A549 (cell line): ENCODE results near the gene IRF1. TPM values are rescaled to one million over a fixed set of nuclear protein-coding genes. Genes with fewer than 3 reads are reported as not detected.

Experiments used
- ATAC-seq, 2 experiments: fragments of 200-7000 bp in 1 of 2; fragments of >200 bp in 1 of 2; cut with Nextera tagmentation in 1 of 2; cut with Tn5 transposase in 1 of 2; 3 replicates each; pipeline versions ENCODE4 v1.8.0 to v1.9.1; 2018 to 2020; ENCODE audit warnings: mild to moderate bottlenecking in 1 of 2, moderate library complexity in 1 of 2
- CTCF ChIA-PET: fragments of 300-600 bp; sonication (Branson Sonifier 250); formaldehyde crosslinking; extraction: SDS; loops from one replicate; lab custom pipeline; 2021; ENCODE audit warnings: antibody characterized with exemption, inconsistent platforms; lab: Yijun Ruan, JAX
- POLR2A ChIA-PET: fragments of 350-600 bp; formaldehyde crosslinking; extraction: SDS; loops from one replicate; lab custom pipeline; 2021; ENCODE audit warnings: antibody characterized with exemption, inconsistent platforms; lab: Yijun Ruan, JAX
- DNase-seq, 2 experiments: peaks; one replicate each; pipeline versions ENCODE4 v3.0.0 to v3.0.0-alpha.2; 2011 to 2016; ENCODE audit warnings: low read depth in 1 of 2, low spot score in 1 of 2
- FAIRE-seq: peaks from 2 replicates; lab custom pipeline; 2011; peaks lifted over from hg19 to GRCh38; lab: Jason Lieb, UNC
- H3K27ac ChIP-seq, 2 experiments: fragments of >200 bp; sonication (Bioruptor Twin); formaldehyde crosslinking; 3 replicates each; pipeline ENCODE4 v1.5.1; 2016 to 2017
- H3K4me1 ChIP-seq: fragments of >200 bp; sonication (Bioruptor Twin); formaldehyde crosslinking; 3 replicates; pipeline ENCODE4 v1.6.1; 2016
- H3K4me2 ChIP-seq: fragments of >200 bp; sonication (Bioruptor Twin); formaldehyde crosslinking; 3 replicates; pipeline ENCODE4 v1.6.1; 2016
- H3K4me3 ChIP-seq: fragments of >200 bp; sonication (Bioruptor Twin); formaldehyde crosslinking; 3 replicates; pipeline ENCODE4 v1.5.1; 2016
- H3K9me3 ChIP-seq: fragments of >200 bp; sonication (Bioruptor Twin); formaldehyde crosslinking; 3 replicates; pipeline ENCODE4 v1.6.1; 2016
- CEBPB ChIP-seq, 2 experiments: fragments of >200 bp in 1 of 2; sonication (Bioruptor Twin) in 1 of 2; formaldehyde crosslinking in 1 of 2; IDR thresholded peaks; 2 replicates each; pipeline ENCODE4 v1.6.1; 2012 to 2016
- CHD2 ChIP-seq: fragments of 150-350 bp; IDR thresholded peaks from 2 replicates; pipeline ENCODE4 v1.6.1; 2014; ENCODE audit warnings: low read length; ENCODE audit not compliant: partially characterized antibody
- EHF ChIP-seq: fragments of 250-450 bp; sonication (Bioruptor Pico); IDR thresholded peaks from 2 replicates; pipeline ENCODE4 v1.5.0; 2020; ENCODE audit warnings: mild to moderate bottlenecking
- FOSL2 ChIP-seq, 2 experiments: fragments of 450-650 bp in 1 of 2; fragments of >200 bp in 1 of 2; sonication (Bioruptor Twin) in 1 of 2; formaldehyde crosslinking; IDR thresholded peaks; 2 replicates each; pipeline versions ENCODE4 v1.5.0 to v1.6.1; 2016 to 2020; ENCODE audit warnings: mild to moderate bottlenecking in 1 of 2, moderate library complexity in 1 of 2
- GATA3 ChIP-seq: IDR thresholded peaks from 2 replicates; pipeline ENCODE4 v1.6.1; 2012; ENCODE audit warnings: borderline replicate concordance
- HOXB13 ChIP-seq: fragments of 250-450 bp; sonication (Bioruptor Pico); IDR thresholded peaks from 2 replicates; pipeline ENCODE4 v1.5.0; 2020; ENCODE audit warnings: low read depth, mild to moderate bottlenecking, moderate library complexity
- JUN ChIP-seq, 2 experiments: fragments of >200 bp; sonication (Bioruptor Twin); formaldehyde crosslinking; IDR thresholded peaks; 2 replicates in 1 of 2; 3 replicates in 1 of 2; pipeline ENCODE4 v1.6.1; 2016 to 2017
- POLR2AphosphoS2 ChIP-seq: conservative IDR thresholded peaks from 2 replicates; pipeline ENCODE4 v1.6.1; 2012; ENCODE audit warnings: low read length, improper control_type of control experiment, inconsistent platforms
- RCOR1 ChIP-seq: fragments of 150-350 bp; IDR thresholded peaks from 2 replicates; pipeline ENCODE4 v1.6.1; 2014; ENCODE audit warnings: antibody characterized with exemption, low read length, low read depth
- WGBS: methylation state at CpG from one replicate; pipeline ENCODE4 v1.1.6; 2017; ENCODE audit errors: missing lambda C conversion rate; 5-methylcytosine and 5-hydroxymethylcytosine counted together
- polyA plus RNA-seq, 4 experiments: library from polyadenylated mRNA; depleted of rRNA in 3 of 4; stranded (reverse); fragments of >200 nt; fragmentation: RNase III in 1 of 4; extraction: RNeasy Plus Mini Kit Qiagen cat#74134 plus additional on column Dnase treatment in 1 of 4; gene quantifications; 2 replicates in 3 of 4; 3 replicates in 1 of 4; pipeline ENCODE4 v1.2.3, GENCODE V29; 2011 to 2017
- TF ChIP-seq, protein P1 (sequence below): fragments of >200 bp; sonication (Bioruptor Twin); formaldehyde crosslinking; IDR thresholded peaks from 3 replicates; pipeline ENCODE4 v1.6.1; 2016
- TF ChIP-seq, protein P2 (sequence below): fragments of >200 bp; sonication (Bioruptor Twin); formaldehyde crosslinking; IDR thresholded peaks from 3 replicates; pipeline ENCODE4 v1.5.1; 2016
- TF ChIP-seq, protein P3 (sequence below): IDR thresholded peaks from 2 replicates; pipeline ENCODE4 v1.6.1; 2012; ENCODE audit warnings: low read depth, borderline replicate concordance

IRF1 gene
- polyA plus RNA-seq, 2 of the 4 experiments (the other 2 are of a cell fraction), result 10.9 to 13.3 TPM

DNA sequence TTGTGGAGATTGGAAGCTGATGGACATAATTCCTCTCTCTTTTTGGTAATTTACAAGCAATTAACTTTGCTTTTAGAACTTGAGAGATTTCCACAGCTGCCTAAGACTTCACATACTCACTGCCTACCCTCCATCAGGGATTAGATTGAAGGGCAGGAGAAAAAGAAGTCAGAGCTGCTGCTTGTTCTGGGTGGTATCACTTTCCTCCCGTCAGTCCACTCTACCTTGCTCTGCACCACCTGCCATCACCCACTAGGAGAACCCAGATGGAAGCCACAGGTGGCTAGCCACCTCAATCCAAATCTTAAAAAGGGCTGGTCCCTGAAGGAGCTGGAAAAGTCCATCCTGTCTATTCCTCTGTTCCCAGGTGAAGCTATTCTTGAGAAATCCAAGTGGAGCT, 10.5 kb downstream of the IRF1 start:
- ChIA-PET POLR2A (interaction anchor here (1.1 to 3.7 kb wide), 3 partner anchors 9 to 17 kb away, joined by 4 to 32 read pairs (median 9); partner anchors contain the start of gene IRF1), CTCF (interaction anchor here (0.7 to 2.7 kb wide), 9 partner anchors 10 to 340 kb away, joined by 3 to 12 read pairs (median 8); partner anchors contain the start of gene IRF1)
- Histone ChIP-seq H3K27ac (no peak overlapping the region), H3K4me1 (peaks cover 10% of the 10 kb centered on the region), H3K4me3 (no peak overlapping the region), H3K9me3 (no peaks in the 10 kb centered on the region), H3K4me2 (no peak overlapping the region)
- no peak for DNase-seq
- 90% methylated on average over 1 of the region's 1 CpG for WGBS
- peak in 1 of 2 experiments; percentile 14; a peak in 2 of 6 replicates for ATAC-seq
- TF ChIP-seq CHD2 (no peak), JUN (IDR thresholded peaks at IDR 0.05) (no peak), HOXB13 (CRISPR knock-in tag) (no peak), FOSL2 (IDR thresholded peaks at IDR 0.05) (no peak), FOSL2 (CRISPR knock-in tag; IDR thresholded peaks at IDR 0.05) (no peak)
- no peak for FAIRE-seq

DNA sequence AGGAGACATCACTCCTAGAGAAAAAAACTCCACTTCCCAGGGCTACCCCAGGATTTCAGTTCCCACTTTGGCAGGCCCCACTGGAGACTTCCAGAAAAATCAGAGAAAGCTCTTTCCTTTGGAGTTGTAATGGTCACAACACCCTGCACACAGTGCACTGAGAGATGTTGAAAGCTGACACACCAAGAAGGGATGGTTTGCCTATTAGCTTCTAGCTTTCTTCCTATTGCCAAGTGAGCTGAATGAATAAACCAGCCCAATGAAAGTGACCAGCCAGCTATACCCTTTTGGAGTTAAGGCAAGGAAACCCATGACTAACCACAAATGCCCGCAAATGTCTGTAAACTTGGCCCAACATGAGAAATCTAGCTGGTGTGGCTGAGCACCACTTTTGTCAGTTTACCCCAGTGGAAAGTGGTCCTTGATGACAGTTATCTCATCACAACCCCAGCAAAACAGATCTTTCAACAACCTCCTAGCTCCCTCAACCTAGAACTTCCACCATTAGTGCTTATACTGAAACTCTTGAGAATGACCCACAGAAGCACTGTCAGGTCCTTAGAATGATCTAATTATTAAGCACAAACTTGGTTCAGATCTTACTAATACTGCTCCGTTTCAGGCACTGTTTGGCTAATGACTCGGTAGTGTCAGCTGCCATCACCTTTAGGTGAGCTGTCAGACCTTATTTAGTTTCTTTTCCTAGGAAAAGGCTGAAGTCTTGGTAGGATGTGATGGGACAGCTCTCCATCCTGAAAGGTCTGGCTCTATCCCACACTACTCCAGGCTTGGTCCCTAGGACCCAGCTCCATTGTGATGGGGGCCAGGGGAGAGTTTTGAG, 11.2 kb downstream of the IRF1 start:
- TF ChIP-seq RCOR1, result no peak
- TF ChIP-seq, protein P1, sequence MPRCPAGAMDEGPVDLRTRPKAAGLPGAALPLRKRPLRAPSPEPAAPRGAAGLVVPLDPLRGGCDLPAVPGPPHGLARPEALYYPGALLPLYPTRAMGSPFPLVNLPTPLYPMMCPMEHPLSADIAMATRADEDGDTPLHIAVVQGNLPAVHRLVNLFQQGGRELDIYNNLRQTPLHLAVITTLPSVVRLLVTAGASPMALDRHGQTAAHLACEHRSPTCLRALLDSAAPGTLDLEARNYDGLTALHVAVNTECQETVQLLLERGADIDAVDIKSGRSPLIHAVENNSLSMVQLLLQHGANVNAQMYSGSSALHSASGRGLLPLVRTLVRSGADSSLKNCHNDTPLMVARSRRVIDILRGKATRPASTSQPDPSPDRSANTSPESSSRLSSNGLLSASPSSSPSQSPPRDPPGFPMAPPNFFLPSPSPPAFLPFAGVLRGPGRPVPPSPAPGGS, result no peak
- peak; percentile 81; the same call in 1 of the 2 replicates for TF ChIP-seq POLR2AphosphoS2
- TF ChIP-seq, protein P2, sequence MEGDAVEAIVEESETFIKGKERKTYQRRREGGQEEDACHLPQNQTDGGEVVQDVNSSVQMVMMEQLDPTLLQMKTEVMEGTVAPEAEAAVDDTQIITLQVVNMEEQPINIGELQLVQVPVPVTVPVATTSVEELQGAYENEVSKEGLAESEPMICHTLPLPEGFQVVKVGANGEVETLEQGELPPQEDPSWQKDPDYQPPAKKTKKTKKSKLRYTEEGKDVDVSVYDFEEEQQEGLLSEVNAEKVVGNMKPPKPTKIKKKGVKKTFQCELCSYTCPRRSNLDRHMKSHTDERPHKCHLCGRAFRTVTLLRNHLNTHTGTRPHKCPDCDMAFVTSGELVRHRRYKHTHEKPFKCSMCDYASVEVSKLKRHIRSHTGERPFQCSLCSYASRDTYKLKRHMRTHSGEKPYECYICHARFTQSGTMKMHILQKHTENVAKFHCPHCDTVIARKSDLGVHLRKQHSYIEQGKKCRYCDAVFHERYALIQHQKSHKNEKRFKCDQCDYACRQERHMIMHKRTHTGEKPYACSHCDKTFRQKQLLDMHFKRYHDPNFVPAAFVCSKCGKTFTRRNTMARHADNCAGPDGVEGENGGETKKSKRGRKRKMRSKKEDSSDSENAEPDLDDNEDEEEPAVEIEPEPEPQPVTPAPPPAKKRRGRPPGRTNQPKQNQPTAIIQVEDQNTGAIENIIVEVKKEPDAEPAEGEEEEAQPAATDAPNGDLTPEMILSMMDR, result no peak
- TF ChIP-seq EHF, result no peak
- no peak for TF ChIP-seq CEBPB (IDR thresholded peaks at IDR 0.05)
- TF ChIP-seq, protein P3, sequence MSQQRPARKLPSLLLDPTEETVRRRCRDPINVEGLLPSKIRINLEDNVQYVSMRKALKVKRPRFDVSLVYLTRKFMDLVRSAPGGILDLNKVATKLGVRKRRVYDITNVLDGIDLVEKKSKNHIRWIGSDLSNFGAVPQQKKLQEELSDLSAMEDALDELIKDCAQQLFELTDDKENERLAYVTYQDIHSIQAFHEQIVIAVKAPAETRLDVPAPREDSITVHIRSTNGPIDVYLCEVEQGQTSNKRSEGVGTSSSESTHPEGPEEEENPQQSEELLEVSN, result no peak
- DNase-seq, result no peak
- 67% methylated on average over 3 of the region's 3 CpGs for WGBS
- no peak overlapping the region for H3K4me2 ChIP-seq
- peaks cover 10% of the 10 kb centered on the region for H3K4me1 ChIP-seq
- no peak overlapping the region for H3K4me3 ChIP-seq
- POLR2A ChIA-PET, result interaction anchor here (1.1 to 3.7 kb wide), 4 partner anchors 9 to 17 kb away, joined by 4 to 32 read pairs (median 8); partner anchors contain the start of gene IRF1
- no peak for ATAC-seq
- no peak overlapping the region for H3K27ac ChIP-seq
- CTCF ChIA-PET, result interaction anchor here (0.7 to 2.7 kb wide), 13 partner anchors 10 to 341 kb away, joined by 3 to 12 read pairs (median 3); partner anchors contain the start of gene IRF1
- H3K9me3 ChIP-seq, result no peaks in the 10 kb centered on the region
- no peak for FAIRE-seq

DNA sequence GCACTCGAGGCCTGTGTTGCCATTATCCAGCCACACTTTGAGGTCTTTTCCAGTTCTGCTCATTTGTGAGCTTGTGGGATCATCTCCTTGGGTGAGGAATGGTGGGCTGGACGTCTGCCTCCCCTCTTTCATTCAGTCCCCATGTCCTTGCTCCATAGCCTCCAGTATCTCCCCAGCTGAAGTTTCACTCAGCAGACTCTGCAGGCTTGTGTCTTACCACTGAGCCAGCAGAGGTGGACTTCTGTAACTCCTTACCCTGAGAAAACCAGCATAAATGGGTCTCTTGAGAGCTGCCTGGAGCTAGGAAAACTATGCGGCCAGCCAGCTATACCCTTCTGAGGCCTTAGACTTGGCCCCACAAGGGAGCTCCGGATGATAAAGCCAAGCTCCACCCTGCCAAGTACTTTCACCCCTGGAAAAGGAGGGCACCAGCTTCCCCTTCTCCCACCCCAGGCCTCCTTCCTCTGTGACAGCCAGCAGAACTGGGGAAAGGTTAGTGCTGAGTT, 12.2 kb downstream of the IRF1 start:
- no peak overlapping the region for H3K4me3 ChIP-seq
- no peak for TF ChIP-seq GATA3
- TF ChIP-seq POLR2AphosphoS2, result peak; percentile 34; the same call in 1 of the 2 replicates
- TF ChIP-seq, all 56 proteins: peak for 1
- Histone ChIP-seq H3K27ac (no peak overlapping the region), H3K4me1 (peaks cover 10% of the 10 kb centered on the region), H3K4me2 (no peak overlapping the region), H3K9me3 (no peaks in the 10 kb centered on the region)
- FAIRE-seq (no peak), ATAC-seq (peak in 1 of 2 experiments; percentile 2; a peak in 2 of 6 replicates), DNase-seq (no peak)
- CTCF ChIA-PET, result interaction anchor here (0.8 to 2.6 kb wide), 8 partner anchors 9 to 411 kb away, joined by 3 to 8 read pairs (median 3); partner anchors contain the start of gene IRF1
- POLR2A ChIA-PET, result interaction anchor here (0.6 to 3.7 kb wide), 3 partner anchors 8 to 18 kb away, joined by 3 to 32 read pairs (median 8); partner anchors contain the start of gene IRF1
- WGBS, result 62% methylated on average over 4 of the region's 4 CpGs
